ENCODE results near the gene RANBP10.

The RANBP10 gene

DNA sequence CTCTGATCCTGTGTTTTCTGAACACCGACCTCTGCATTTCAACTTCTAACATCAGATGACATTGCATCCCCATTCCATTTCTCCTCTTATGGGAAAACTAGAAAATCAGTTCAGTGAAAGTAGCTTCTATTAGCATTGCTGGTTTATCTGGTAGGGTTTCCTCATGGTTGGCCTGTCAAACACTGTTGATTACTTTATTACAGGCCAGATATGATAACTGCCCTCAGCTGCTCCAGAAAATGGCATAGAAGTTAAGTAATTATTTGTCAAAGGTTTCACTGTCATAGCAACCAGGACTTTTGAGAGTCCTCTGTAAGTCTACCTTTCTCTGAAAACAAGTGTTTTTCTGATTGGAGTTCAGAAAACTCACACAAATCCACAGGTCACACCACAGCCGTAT, 90.3 kb downstream of the RANBP10 start:
- TF ChIP-seq ZFX (IDR thresholded peaks at IDR 0.05) = no peak
- TF ChIP-seq, protein P1, sequence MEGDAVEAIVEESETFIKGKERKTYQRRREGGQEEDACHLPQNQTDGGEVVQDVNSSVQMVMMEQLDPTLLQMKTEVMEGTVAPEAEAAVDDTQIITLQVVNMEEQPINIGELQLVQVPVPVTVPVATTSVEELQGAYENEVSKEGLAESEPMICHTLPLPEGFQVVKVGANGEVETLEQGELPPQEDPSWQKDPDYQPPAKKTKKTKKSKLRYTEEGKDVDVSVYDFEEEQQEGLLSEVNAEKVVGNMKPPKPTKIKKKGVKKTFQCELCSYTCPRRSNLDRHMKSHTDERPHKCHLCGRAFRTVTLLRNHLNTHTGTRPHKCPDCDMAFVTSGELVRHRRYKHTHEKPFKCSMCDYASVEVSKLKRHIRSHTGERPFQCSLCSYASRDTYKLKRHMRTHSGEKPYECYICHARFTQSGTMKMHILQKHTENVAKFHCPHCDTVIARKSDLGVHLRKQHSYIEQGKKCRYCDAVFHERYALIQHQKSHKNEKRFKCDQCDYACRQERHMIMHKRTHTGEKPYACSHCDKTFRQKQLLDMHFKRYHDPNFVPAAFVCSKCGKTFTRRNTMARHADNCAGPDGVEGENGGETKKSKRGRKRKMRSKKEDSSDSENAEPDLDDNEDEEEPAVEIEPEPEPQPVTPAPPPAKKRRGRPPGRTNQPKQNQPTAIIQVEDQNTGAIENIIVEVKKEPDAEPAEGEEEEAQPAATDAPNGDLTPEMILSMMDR (conservative IDR thresholded peaks at IDR 0.05) = no peak
- no peak overlapping the region for H3K27ac ChIP-seq

- H3K27ac ChIP-seq = no peak overlapping the region
- TF ChIP-seq, protein P1 (conservative IDR thresholded peaks at IDR 0.05) = no peak
- TF ChIP-seq ZFX (IDR thresholded peaks at IDR 0.05) = no peak
Measured at GRCh38 chr16:67714522-67714921, 91.8 kb downstream of the RANBP10 start.

DNA sequence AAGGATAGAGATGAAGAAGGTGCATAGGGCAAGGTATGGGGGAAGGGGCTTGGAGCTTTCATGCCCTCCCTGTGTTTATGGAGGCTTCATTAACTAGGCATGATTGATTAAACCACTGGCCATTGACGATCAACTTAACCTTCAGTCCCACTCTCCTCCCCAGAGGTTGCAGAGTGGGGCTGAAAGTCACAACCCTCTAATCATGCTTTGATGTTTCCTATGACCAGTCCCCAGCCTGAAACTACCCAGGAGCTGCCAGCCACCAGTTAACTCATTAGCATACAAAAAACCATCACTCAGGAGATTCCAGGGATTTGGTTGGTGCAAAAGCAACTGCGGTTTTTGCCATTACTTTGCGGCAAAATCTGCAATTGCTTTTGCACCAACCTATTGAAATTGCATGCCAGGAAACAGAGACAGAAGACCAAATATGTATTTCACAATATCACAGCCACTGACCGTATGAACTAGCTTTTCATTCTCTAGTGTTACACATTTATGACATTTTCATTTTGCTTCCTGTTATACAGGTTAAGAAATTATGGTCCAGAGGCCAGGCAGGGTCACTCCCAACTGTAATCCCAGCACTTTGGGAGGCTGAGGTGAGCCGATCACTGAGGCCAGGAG, 92.6 kb downstream of the RANBP10 start:
- no peak overlapping the region for H3K27ac ChIP-seq
- no peak for TF ChIP-seq ZFX (IDR thresholded peaks at IDR 0.05)
- TF ChIP-seq, protein P1 (conservative IDR thresholded peaks at IDR 0.05) = no peak

- TF ChIP-seq, protein P1 (conservative IDR thresholded peaks at IDR 0.05) = no peak
- no peak for TF ChIP-seq ZFX (IDR thresholded peaks at IDR 0.05)
Measured at GRCh38 chr16:67710607-67711006, 95.8 kb downstream of the RANBP10 start.

DNA sequence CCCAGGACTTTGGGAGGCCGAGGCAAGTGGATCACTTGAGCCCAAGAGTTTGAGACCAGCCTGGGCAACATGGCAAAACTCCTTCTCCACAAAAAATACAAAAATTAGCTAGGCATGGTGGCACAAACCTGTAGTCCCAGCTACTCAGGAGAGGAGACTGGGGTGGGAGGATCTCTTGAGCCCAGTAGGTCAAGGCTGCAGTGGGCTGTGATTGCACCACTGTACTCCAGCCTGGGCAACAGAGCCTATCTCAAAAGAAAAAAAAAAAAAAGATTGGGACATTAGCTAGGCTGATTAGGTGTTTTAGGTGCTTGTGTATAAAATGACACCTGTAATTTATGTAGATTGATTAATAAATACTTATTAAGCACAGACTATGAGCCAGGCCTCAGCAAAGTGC, 97.3 kb downstream of the RANBP10 start:
- no peak overlapping the region for H3K27ac ChIP-seq
- TF ChIP-seq ZFX (IDR thresholded peaks at IDR 0.05) = no peak
- TF ChIP-seq, protein P1 (conservative IDR thresholded peaks at IDR 0.05) = no peak

More at GRCh38 chr16:67710607-67711006, 95.8 kb downstream of the RANBP10 start:
- no peak overlapping the region for H3K27ac ChIP-seq

GRCh38 chr16:67708368-67708771, 98.0 kb downstream of the RANBP10 start:
- H3K27ac ChIP-seq = no peak overlapping the region
- TF ChIP-seq, protein P1 (conservative IDR thresholded peaks at IDR 0.05) = no peak
- TF ChIP-seq ZFX (IDR thresholded peaks at IDR 0.05) = no peak

DNA sequence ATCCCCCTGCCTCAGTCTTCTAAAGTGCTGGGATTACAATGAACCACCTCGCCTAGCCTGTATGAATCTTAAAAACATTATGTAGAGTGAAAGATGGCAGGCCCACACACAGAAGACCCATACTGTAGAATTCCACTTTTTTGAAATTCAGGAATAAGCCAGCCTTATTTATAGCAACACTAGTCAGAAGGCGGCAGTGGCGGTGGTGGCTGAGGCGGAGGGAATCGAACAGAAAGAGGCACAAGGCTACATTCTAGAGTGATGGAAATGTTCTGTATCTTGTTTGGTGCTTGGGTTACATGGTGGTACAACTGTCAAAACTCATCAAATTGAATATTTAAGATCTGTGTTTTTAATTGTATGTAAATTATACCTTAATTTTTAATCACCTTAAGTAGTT, 98.6 kb downstream of the RANBP10 start:
- no peak overlapping the region for H3K27ac ChIP-seq
- TF ChIP-seq, protein P1 (conservative IDR thresholded peaks at IDR 0.05) = no peak
- TF ChIP-seq ZFX (IDR thresholded peaks at IDR 0.05) = no peak
